Naive thymus-derived CD8-positive, alpha-beta T cell (primary cell): ENCODE results near the gene PRND. TPM values are rescaled to one million over a fixed set of nuclear protein-coding genes. Genes with fewer than 3 reads are reported as not detected.
"Not testable (repeated sequence)": the region's sequence is repeated elsewhere in the genome, so short reads cannot be mapped to it uniquely, and the experiment has no call there.

Experiments
- ATAC-seq, 2 donors: fragments of 150-1000 bp; cut with Tn5 transposase in 1 of 2; sonication (Bioruptor Pico), chemical (Tn5 transposase) in 1 of 2; 1 replicate in 1 of 2; 2 replicates in 1 of 2; pipeline ENCODE4 v1.10.0; 2021; ENCODE audit warnings: mild to moderate bottlenecking in 2 of 2, moderate library complexity in 2 of 2
- POLR2A ChIA-PET: fragments of 350-600 bp; sonication (Branson Sonifier 250); formaldehyde crosslinking; loops from one replicate; lab custom pipeline; 2021; ENCODE audit warnings: antibody characterized with exemption; lab: Charles Lee
- DNase-seq, 10 donors: peaks; one replicate each; pipeline versions ENCODE4 v3.0.0 to v3.0.0-alpha.2; 2020 to 2022
- H3K27ac Mint-ChIP-seq, 10 donors: one replicate each; pipeline ENCODE4 v1.8.0; 2020 to 2022; ENCODE audit warnings: mild to moderate bottlenecking in 10 of 10, mixed read lengths in 10 of 10, moderate library complexity in 4 of 10, inconsistent platforms in 1 of 10
- H3K27me3 Mint-ChIP-seq, 5 donors: one replicate each; pipeline ENCODE4 v1.8.0; 2021 to 2022; ENCODE audit warnings: mixed read lengths in 5 of 5
- H3K36me3 Mint-ChIP-seq, 3 donors: one replicate each; pipeline ENCODE4 v1.8.0; 2020 to 2022; ENCODE audit warnings: mixed read lengths in 3 of 3, mild to moderate bottlenecking in 2 of 3, inconsistent platforms in 1 of 3
- H3K4me1 Mint-ChIP-seq, 4 donors: one replicate each; pipeline ENCODE4 v1.8.0; 2021 to 2022; ENCODE audit warnings: mixed read lengths in 4 of 4
- H3K4me3 Mint-ChIP-seq, 10 donors: one replicate each; pipeline ENCODE4 v1.8.0; 2020 to 2022; ENCODE audit warnings: mild to moderate bottlenecking in 10 of 10, mixed read lengths in 10 of 10, moderate library complexity in 6 of 10, inconsistent platforms in 1 of 10
- H3K9me3 Mint-ChIP-seq, 9 donors: one replicate each; pipeline ENCODE4 v1.8.0; 2020 to 2022; ENCODE audit warnings: mixed read lengths in 9 of 9, mild to moderate bottlenecking in 3 of 9, inconsistent platforms in 1 of 9, moderate library complexity in 1 of 9
- polyA plus RNA-seq, 3 donors: library from polyadenylated mRNA; unstranded; fragments of 300-500 nt; fragmentation: Illumina TruSeq; gene quantifications; one replicate each; pipeline ENCODE4 v1.2.3, GENCODE V29; 2021
- total RNA-seq, 8 experiments: library from RNA in 2 of 8; stranded (reverse) in 2 of 8; gene quantifications; one replicate each; pipeline ENCODE4 v1.2.3 and lab custom pipeline; 2021 to 2026

PRND gene
- total and polyA plus RNA-seq, 5 experiments from 2014 or later: not detected

DNA sequence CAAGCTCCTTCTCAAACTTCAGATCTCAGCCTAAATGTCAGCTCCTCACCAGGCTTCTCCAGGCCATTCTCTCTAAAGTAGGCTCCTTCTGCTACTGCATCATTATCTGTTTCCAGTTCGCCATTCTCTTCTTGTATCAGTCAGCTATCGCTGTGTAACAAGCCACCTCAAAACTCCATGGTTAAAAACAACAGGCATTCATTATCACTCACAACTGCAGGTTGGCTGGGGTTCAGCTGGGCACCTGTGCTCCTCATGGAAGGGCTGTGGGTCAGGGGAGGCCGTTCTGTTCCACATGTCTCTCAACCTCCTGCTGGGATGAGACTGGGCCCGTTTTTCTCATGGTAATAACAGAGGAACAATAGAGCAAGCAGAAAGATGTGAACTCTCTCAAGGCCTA is 28.7 kb downstream of the PRND start:
- Mint-ChIP-seq H3K36me3 (peaks cover 0 to 4% (median 0%) of the 10 kb centered on the region in 3 donors), H3K4me3 (no peak overlapping the region), H3K27ac (no peak overlapping the region), H3K9me3 (peaks cover 0 to 5% (median 0%) of the 10 kb centered on the region in 9 donors), H3K4me1 (no peaks in the 10 kb centered on the region), H3K27me3 (peaks cover 0 to 1% (median 0%) of the 10 kb centered on the region in 5 donors)
- ATAC-seq: no peak
- POLR2A ChIA-PET: interaction anchor here (0.6 kb wide), 1 partner anchor 726 kb away, joined by 4 read pairs; no protein-coding TSS in a partner anchor
- no peak for DNase-seq

DNA sequence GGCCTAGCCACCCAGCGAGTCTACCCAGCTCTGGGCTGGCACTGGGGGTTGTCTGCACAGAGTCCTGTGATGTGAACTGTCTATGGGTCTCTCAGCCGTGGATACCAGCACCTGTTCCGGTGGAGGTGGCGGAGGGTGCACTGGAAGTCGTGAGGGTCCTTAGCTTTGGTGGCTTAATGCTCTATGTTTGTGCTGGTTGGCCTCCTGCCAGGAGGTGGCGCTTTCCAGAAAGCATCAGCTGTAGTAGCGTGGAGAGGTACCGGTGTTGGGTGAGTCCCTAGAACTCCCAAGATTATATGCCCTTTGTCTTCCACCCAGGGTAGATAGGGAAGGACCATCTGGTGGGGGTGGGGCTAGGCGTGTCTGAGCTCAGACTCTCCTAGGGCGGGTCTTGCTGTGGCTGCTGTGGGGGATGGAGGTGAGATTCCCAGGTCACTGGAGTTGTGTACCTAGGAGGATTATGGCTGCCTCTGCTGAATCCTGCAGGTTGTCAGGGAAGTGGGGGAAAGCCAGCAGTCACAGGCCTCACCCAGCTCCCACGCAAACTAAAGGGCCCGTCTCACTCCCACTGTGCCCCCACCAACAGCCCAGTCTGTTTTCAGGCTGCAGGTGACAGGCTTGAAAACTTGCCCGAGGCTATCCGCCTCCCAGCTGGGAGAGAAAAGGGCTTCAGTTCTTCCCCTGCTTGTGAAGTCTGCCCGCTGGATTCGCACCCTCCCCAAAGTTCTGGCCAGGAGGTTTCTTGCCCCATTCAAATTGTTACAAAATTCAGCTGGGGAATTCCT is 37.6 kb downstream of the PRND start:
- peak overlapping the region in 3 of 10 donors; percentile 38 to 68 (median 46) for H3K27ac Mint-ChIP-seq
- H3K4me1 Mint-ChIP-seq: peaks cover 4 to 11% (median 9%) of the 10 kb centered on the region in 4 donors
- H3K36me3 Mint-ChIP-seq: not testable (repeated sequence)

GRCh38 chr20:4763261-4763660 is 41.6 kb downstream of the PRND start:
- no peak for DNase-seq

More for the DNA sequence above, 37.6 kb downstream of the PRND start:
- Mint-ChIP-seq H3K4me3 (peak overlapping the region in 3 of 10 donors; percentile 39 to 65 (median 51)), H3K27me3 (peaks cover 0 to 15% (median 4%) of the 10 kb centered on the region in 5 donors)
- DNase-seq: peak in 6 of 10 donors; percentile 10 to 30 (median 20)
- POLR2A ChIA-PET, H3K9me3 Mint-ChIP-seq, ATAC-seq: not testable (repeated sequence)

GRCh38 chr20:4763723-4764510 is 42.2 kb downstream of the PRND start:
- POLR2A ChIA-PET: no interaction called here
- H3K9me3 Mint-ChIP-seq: no peaks in the 10 kb centered on the region

More at GRCh38 chr20:4763261-4763660, 41.6 kb downstream of the PRND start:
- H3K36me3 Mint-ChIP-seq: no peaks in the 10 kb centered on the region
- H3K27me3 Mint-ChIP-seq: peaks cover 0 to 8% (median 0%) of the 10 kb centered on the region in 5 donors
- POLR2A ChIA-PET: no interaction called here
- no peak for ATAC-seq
- no peak overlapping the region for H3K4me3 Mint-ChIP-seq
- peaks cover 7 to 23% (median 9%) of the 10 kb centered on the region in 4 donors for H3K4me1 Mint-ChIP-seq
- peak overlapping the region in 1 of 10 donors; percentile 53 for H3K27ac Mint-ChIP-seq
- H3K9me3 Mint-ChIP-seq: no peaks in the 10 kb centered on the region

DNA sequence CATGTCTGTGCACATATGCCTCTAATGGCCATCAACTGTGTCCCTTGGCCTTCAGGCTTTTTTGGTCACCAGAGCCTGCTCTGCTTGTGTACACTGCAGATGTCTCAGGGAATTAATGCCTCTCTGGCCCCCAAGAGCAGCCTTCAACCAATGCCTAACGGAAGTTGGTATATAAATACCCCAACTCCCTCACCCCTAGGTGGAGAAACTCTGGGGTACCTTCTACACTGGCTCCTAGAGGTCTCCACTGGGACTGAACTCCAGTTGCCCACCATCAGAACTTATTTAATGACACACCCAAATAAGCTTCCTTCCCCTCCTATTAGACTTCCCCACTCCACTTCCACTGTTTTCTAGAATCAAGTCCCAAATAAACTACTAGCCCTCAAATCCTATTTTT is 43.1 kb downstream of the PRND start:
- Mint-ChIP-seq H3K27ac (no peak overlapping the region), H3K4me3 (no peak overlapping the region), H3K4me1 (peaks cover 7 to 23% (median 9%) of the 10 kb centered on the region in 4 donors), H3K27me3 (no peaks in the 10 kb centered on the region), H3K36me3 (no peaks in the 10 kb centered on the region), H3K9me3 (no peaks in the 10 kb centered on the region)
- no peak for ATAC-seq
- POLR2A ChIA-PET: interaction anchor here (0.6 to 0.8 kb wide), 2 partner anchors 49 to 200 kb away, joined by 3 read pairs; no protein-coding TSS in a partner anchor
- DNase-seq: no peak

More at GRCh38 chr20:4763723-4764510, 42.2 kb downstream of the PRND start:
- no peak overlapping the region for H3K4me3 Mint-ChIP-seq
- ATAC-seq (no peak), DNase-seq (no peak)
- peak overlapping the region in 2 of 10 donors; percentile 24 to 53 for H3K27ac Mint-ChIP-seq
- H3K36me3 Mint-ChIP-seq: no peaks in the 10 kb centered on the region
- H3K4me1 Mint-ChIP-seq: peaks cover 7 to 23% (median 9%) of the 10 kb centered on the region in 4 donors
- H3K27me3 Mint-ChIP-seq: peaks cover 0 to 2% (median 0%) of the 10 kb centered on the region in 5 donors

- Mint-ChIP-seq H3K4me3 (no peak overlapping the region), H3K4me1 (peaks cover 7 to 23% (median 9%) of the 10 kb centered on the region in 4 donors), H3K27ac (no peak overlapping the region), H3K9me3 (peaks cover 0 to 5% (median 4%) of the 10 kb centered on the region in 9 donors), H3K36me3 (peaks cover 0 to 4% (median 3%) of the 10 kb centered on the region in 3 donors), H3K27me3 (no peaks in the 10 kb centered on the region)
- POLR2A ChIA-PET: interaction anchor here (0.7 to 0.8 kb wide), 3 partner anchors 48 to 312 kb away, joined by 3 to 4 read pairs (median 4); no protein-coding TSS in a partner anchor
- ATAC-seq (no peak), DNase-seq (no peak)
These were observed 44.0 kb downstream of the PRND start for GRCh38 chr20:4765681-4766080.

DNA sequence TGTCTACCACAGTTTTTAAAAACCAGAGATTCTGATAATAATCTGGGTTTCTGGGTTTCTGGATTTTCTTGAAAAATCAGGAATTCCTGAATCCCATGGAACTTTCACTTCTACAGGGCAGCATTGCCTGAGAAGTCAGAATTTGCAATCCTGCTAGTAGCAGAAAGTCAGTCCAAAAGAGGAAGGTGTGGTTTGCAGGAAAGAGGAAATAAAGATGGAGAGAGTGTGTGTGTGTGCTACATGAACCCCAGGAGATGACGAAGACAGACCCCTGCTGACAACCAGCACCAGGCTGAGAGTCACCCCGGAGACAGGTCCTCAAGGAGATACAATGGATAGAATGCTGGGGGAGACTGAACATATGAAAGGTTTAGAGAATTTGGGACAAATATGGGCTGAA is 44.9 kb downstream of the PRND start:
- no peak for DNase-seq
- H3K27ac Mint-ChIP-seq: peak overlapping the region in 3 of 10 donors; percentile 19 to 36 (median 33)
- no peak for ATAC-seq

DNA sequence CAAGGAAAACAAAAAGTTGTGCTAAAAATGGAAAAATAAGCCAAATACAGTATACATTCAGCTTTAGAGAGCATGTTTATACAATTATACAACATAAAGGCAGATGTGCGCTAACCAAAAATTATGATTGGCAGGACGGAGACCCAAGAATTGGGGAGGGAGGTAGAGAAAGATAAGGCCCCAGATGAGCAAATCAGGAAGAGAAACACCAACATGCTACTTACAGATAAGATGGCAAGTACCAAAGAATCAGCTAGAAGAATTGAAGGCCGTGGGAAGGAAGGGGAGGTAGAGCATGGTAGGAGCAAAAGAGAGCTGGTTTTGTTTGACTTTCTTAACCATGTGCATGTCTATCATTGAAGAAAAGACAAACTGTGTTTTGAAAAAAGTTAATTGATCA is 45.4 kb downstream of the PRND start:
- H3K27ac Mint-ChIP-seq: peak overlapping the region in 2 of 10 donors; percentile 33 to 36
- H3K4me1 Mint-ChIP-seq: peaks cover 0 to 16% (median 1%) of the 10 kb centered on the region in 4 donors
- no peak for ATAC-seq
- H3K27me3 Mint-ChIP-seq: no peaks in the 10 kb centered on the region
- H3K9me3 Mint-ChIP-seq: peaks cover 2 to 19% (median 15%) of the 10 kb centered on the region in 9 donors
- peaks cover 0 to 16% (median 12%) of the 10 kb centered on the region in 3 donors for H3K36me3 Mint-ChIP-seq
- POLR2A ChIA-PET: no interaction called here
- DNase-seq: no peak
- H3K4me3 Mint-ChIP-seq: no peak overlapping the region

More for the DNA sequence above, 44.9 kb downstream of the PRND start:
- Mint-ChIP-seq H3K4me3 (no peak overlapping the region), H3K9me3 (peaks cover 0 to 14% (median 13%) of the 10 kb centered on the region in 9 donors), H3K4me1 (peaks cover under 1 to 16% (median 2%) of the 10 kb centered on the region in 4 donors), H3K27me3 (no peaks in the 10 kb centered on the region), H3K36me3 (peaks cover 0 to 13% (median 12%) of the 10 kb centered on the region in 3 donors)
- POLR2A ChIA-PET: no interaction called here

GRCh38 chr20:4769328-4769727 is 47.6 kb downstream of the PRND start:
- DNase-seq: no peak
- Mint-ChIP-seq H3K36me3 (peaks cover 0 to 22% (median 21%) of the 10 kb centered on the region in 3 donors), H3K27me3 (peaks cover 0 to 2% (median 0%) of the 10 kb centered on the region in 5 donors), H3K9me3 (peaks cover 5 to 28% (median 21%) of the 10 kb centered on the region in 9 donors), H3K4me3 (no peak overlapping the region), H3K27ac (no peak overlapping the region), H3K4me1 (peaks cover 0 to 12% (median 1%) of the 10 kb centered on the region in 4 donors)
- POLR2A ChIA-PET: no interaction called here
- ATAC-seq: no peak

GRCh38 chr20:4770026-4770425 is 48.3 kb downstream of the PRND start:
- Mint-ChIP-seq H3K36me3 (peaks cover 0 to 22% (median 21%) of the 10 kb centered on the region in 3 donors), H3K27ac (no peak overlapping the region), H3K27me3 (peaks cover 0 to 2% (median 0%) of the 10 kb centered on the region in 5 donors), H3K4me3 (no peak overlapping the region), H3K4me1 (peaks cover 0 to 9% (median 1%) of the 10 kb centered on the region in 4 donors), H3K9me3 (peaks cover 5 to 28% (median 21%) of the 10 kb centered on the region in 9 donors)
- POLR2A ChIA-PET: no interaction called here
- DNase-seq (no peak), ATAC-seq (no peak)

GRCh38 chr20:4771004-4771403 is 49.3 kb downstream of the PRND start:
- POLR2A ChIA-PET: no interaction called here
- Mint-ChIP-seq H3K4me3 (no peak overlapping the region), H3K36me3 (peaks cover 0 to 22% (median 21%) of the 10 kb centered on the region in 3 donors), H3K4me1 (peaks cover 0 to 9% (median 1%) of the 10 kb centered on the region in 4 donors), H3K27me3 (peaks cover 0 to 2% (median 0%) of the 10 kb centered on the region in 5 donors), H3K27ac (no peak overlapping the region), H3K9me3 (peaks cover 5 to 28% (median 21%) of the 10 kb centered on the region in 9 donors)
- no peak for DNase-seq
- no peak for ATAC-seq

DNA sequence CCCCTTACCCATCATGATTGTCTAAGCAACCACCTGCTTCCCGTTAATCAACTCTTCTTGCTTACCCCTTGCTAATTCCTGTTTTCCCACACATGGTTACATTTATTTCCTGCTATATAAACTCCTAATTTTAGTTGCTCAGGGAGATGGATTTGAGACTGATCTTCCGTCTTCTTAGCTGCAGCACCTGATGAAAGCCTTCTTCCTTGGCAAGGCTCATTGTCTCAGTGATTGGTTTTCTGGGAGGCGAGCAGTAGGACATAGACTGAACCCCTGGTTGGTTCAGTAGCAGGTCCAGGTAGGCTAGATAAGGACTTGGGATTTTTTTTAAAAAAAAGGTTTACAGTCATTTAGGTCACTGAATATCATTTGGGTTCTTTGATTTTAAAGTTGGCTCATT is 50.4 kb downstream of the PRND start:
- Mint-ChIP-seq H3K27ac (peak overlapping the region in 2 of 10 donors; percentile 29 to 46), H3K4me1 (peaks cover 0 to 1% (median 0%) of the 10 kb centered on the region in 4 donors), H3K27me3 (peaks cover 0 to 2% (median 0%) of the 10 kb centered on the region in 5 donors), H3K36me3 (peaks cover 0 to 22% (median 21%) of the 10 kb centered on the region in 3 donors), H3K4me3 (no peak overlapping the region), H3K9me3 (peaks cover 5 to 28% (median 21%) of the 10 kb centered on the region in 9 donors)
- no peak for ATAC-seq
- POLR2A ChIA-PET: no interaction called here
- DNase-seq: no peak
